Endothelial cell of hepatic sinusoid (primary cell): ENCODE data around the gene TCEA2.

Experiments used
- in situ Hi-C: cut with HindIII; loops from 2 replicates; pipeline ENCODE4 v1.10.0; 2017; ENCODE audit warnings: low sequenced_read_pairs

The TCEA2 gene

DNA sequence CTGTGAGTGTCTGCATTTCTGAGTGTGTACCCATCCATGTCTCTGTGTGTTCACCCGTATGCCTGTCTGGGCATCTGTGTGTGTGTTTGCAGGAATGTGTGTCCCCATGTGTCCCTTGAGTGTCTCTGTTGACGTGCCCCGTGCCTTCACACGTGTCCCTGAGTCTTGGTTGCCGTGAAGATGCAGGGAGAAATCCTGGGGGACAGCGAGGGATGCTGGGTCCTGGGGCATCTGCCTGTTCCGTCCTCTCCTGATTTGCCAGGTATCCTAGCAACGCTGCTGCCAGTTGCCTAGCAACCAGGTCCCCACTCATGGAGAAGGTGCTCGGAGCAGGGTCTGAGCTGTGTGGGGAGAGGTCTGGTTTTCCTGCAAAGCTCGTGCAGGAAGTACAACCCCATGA is 27.2 kb downstream of the TCEA2 start:
- in situ Hi-C loops: no loop called here

GRCh38 chr20:64091340-64091739 is 28.3 kb downstream of the TCEA2 start:
- in situ Hi-C loops: no loop called here

DNA sequence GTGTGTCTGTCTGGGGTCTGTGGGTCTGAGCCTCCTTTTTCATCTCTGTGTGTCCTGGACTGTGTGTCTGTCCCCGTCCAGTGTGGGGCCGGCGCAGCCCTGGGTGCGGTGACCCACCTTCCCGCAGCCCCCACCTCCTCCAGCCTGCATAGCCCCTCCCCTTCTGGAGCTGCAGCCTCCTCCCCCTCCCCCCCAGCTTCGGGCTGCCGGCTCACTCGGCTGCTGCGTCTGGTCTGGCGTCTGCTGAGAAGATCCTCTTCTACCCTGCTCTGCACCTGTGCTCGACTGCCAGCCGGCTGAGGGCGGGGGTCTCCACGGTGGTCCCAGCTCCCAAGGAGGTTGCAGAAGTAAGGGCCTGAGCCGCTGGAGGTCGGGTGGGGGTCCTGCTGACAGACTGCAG is 28.8 kb downstream of the TCEA2 start:
- in situ Hi-C loops: no loop called here

- in situ Hi-C loops: no loop called here
Observed at GRCh38 chr20:64092258-64093012, 29.4 kb downstream of the TCEA2 start.

DNA sequence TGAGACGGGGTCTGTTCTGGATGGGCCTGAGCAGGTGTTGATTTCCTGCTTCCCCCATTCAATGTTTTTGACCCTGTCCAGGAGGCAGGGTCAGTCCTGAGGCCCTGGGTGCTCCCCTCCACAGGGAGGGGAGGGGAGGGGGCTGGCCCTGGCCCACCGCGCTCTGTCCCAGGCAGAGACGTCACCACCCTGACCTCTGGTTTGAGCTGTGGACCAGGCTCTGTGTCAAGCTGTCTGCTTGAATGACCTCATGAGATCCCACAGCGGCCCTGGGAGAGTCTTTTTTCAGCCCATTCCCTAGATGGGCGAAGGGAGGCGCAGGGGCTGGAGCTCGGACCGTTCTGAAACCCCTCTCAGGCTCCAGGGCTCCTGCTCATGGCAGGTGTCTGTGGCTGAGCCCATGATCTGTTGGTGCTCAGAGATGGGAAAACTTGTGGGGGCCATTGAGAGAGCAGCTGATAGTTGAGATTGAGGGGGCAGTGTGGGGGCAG is 30.1 kb downstream of the TCEA2 start:
- in situ Hi-C loops: no loop called here

DNA sequence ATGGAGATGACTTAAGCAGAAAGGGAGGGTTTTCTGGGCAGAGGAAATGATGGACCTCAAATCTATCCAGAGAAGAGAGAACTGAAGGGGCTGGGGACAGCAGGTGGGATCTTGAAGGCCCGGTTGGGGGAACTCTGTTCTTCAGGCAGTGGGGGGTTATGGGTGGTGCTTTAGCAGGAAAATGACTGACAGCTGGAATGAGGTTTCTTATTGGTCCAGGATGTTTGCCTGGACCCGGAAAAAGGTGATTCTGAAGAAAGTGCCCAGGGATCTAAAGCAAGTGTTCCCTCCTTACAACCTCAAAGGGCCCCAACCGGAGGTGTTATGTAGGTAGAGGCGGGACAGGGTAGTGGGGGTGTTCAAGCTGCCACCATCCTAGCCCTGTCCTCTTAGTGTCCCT is 32.5 kb downstream of the TCEA2 start:
- in situ Hi-C loops: no loop called here

DNA sequence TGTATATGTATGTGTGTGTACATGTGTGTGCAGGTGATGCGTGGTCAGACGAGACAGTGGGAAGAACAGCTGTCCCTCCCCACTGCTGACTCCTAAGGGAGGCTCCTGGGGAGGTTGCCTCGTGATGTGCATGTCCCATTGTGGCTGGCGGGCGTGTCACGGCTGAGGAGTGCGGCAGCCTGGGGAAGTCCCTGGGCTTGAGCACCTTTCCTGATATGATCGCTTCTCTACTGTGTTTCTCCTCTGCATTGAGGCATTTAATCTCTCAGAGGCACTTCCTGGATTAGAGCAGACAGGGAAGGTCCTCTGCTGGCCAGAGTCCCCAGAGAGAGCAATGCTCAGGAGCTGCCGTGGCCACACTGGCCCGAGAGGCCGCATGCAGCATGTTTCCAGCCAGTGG is 32.9 kb downstream of the TCEA2 start:
- in situ Hi-C loops: no loop called here

DNA sequence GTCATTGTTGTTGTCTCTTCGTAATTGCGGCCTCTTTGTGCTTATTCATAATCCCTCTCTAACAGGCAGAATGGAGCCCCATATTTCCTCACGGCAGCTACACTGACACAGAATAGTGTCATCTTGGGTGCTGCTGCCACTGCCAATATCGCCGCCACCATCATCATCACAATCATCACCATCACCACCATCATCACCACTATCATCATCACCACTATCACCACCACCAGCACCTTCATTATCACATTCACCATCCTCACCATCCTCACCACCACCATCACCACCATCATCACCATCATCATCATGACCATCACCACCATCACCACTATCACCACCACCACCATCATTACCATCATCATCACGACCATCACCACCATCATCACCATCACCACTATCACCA is 33.5 kb downstream of the TCEA2 start:
- in situ Hi-C loops: no loop called here

DNA sequence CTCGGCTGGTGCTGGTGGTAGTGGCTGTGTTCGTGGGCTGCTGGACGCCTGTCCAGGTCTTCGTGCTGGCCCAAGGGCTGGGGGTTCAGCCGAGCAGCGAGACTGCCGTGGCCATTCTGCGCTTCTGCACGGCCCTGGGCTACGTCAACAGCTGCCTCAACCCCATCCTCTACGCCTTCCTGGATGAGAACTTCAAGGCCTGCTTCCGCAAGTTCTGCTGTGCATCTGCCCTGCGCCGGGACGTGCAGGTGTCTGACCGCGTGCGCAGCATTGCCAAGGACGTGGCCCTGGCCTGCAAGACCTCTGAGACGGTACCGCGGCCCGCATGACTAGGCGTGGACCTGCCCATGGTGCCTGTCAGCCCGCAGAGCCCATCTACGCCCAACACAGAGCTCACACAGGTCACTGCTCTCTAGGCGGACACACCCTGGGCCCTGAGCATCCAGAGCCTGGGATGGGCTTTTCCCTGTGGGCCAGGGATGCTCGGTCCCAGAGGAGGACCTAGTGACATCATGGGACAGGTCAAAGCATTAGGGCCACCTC is 35.5 kb downstream of the TCEA2 start:
- in situ Hi-C loops: no loop called here

DNA sequence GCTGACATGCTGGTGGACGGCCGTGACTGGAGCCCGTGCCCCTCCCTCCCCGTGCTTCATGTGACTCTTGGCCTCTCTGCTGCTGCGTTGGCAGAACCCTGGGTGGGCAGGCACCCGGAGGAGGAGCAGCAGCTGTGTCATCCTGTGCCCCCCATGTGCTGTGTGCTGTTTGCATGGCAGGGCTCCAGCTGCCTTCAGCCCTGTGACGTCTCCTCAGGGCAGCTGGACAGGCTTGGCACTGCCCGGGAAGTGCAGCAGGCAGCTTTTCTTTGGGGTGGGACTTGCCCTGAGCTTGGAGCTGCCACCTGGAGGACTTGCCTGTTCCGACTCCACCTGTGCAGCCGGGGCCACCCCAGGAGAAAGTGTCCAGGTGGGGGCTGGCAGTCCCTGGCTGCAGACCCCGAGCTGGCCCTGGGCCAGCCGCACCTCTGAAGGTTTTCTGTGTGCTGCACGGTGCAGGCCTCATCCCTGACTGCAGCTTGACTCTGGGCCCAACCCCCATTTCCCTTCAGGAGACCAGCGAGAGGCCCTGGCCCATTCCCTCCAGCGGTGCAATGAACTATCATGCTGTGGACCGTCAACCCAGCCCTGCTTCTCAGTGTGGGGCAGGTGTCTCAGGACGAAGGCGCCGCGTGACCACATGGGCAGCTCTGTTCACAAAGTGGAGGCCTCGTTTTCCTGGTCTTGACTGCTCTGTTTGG is 36.2 kb downstream of the TCEA2 start:
- in situ Hi-C loops: no loop called here

- in situ Hi-C loops: no loop called here
Observed at GRCh38 chr20:64099880-64100565, 37.0 kb downstream of the TCEA2 start.

GRCh38 chr20:64100566-64100888 is 37.5 kb downstream of the TCEA2 start:
- in situ Hi-C loops: no loop called here

DNA sequence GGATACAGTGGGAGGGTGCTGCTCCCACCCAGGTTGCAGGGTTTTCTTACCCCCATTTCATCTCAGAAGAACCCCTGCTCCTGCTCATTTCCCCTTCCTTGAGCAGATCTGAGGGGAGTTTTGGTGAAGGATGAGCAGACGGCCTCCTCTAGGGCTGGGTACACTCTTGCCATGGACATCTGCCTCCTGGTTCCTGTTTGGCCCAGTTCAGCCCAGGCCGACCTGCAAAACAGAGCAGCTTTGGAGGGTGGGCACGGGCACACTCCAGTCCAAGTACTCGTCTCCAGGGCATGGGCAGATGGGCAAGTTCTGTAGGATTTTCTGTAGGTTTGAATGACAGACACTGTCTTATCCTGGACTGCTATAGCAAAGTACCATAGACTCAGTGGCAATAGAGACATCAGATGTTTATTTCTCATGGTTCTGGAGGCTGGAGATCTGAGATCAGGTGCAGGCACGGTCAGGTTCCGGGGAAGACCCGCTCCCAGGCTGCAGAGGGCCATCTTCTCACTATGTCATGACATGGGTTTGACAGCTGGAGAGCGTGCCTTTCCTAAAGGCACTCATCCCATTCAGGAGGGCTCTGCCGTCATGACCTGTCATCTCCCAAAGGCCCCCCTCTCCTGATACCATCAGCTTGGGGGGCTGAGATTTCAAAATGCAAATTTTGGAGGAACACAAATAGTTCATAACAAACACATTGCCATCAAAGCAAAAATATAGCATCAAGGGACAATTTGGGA is 38.1 kb downstream of the TCEA2 start:
- in situ Hi-C loops: no loop called here

DNA sequence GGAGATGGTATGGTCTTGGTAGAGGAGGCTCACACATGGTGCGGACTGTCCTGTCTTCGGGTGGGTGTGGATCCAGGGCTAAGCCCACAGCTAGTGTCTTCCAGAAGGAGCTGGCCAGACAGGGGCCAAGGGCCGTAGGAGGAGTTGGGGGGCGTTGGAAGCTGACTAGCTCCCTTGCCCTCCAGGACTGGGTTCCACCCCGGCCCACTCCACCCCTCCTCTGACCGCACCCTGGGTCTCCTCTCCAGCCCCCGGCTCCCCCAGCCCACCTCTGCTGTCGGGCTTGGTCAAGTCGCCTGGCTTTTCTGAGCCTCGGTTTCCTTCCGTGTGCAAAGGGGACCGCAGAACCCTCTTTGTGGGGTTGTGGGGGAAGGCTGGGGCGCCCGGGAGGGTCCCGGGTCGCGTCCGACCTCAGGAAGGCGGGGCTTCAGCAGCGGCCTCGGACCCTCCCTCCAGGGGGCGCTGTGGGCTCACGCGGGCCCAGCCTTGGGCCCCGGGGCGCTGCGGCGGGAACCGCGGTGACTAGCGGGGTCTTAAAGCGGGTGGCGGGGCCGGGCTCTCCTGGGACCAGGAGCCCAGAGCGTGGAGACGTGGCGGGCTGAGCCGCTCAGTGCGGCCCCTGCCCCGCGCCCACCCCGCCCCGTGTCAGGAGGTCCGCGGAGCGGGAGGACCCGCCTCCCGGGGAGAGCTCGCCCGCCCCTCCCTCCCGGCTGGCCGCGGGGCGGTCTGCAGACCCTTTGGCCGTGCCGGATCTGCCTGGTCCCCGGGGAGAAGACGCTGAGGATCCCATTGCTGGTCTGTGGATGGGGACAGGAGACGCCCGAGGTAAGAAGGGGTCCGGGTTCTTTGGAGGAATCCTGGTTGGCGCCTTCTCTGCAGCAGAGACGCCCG is 39.0 kb downstream of the TCEA2 start:
- in situ Hi-C loops: no loop called here

GRCh38 chr20:64102647-64103354 is 39.8 kb downstream of the TCEA2 start:
- in situ Hi-C loops: no loop called here

- in situ Hi-C loops: no loop called here
Observed at GRCh38 chr20:64103871-64104666, 41.1 kb downstream of the TCEA2 start.

- in situ Hi-C loops: no loop called here
Observed at GRCh38 chr20:64104667-64105451, 41.9 kb downstream of the TCEA2 start.
